Pancreas (tissue), 10 donors: ENCODE data around the gene SBF1. TPM values are rescaled to one million over a fixed set of nuclear protein-coding genes. Genes with fewer than 3 reads are reported as not detected.

ENCODE experiments used
- ATAC-seq, 4 donors: fragments of 200-7000 bp; cut with Tn5 transposase; one replicate each; pipeline versions ENCODE4 v1.8.0 to v1.9.1; 2020; ENCODE audit warnings: mild to moderate bottlenecking in 4 of 4, moderate library complexity in 4 of 4
- DNase-seq, 6 donors: peaks; one replicate each; pipeline ENCODE4 v3.0.0-alpha.2; 2020
- FAIRE-seq: peaks from 2 replicates; lab custom pipeline; 2012; peaks lifted over from hg19 to GRCh38; lab: Jason Lieb, UNC
- H3K27ac ChIP-seq, 4 donors: fragments of 200-600 bp; sonication (generic); 1 replicate in 3 of 4; 2 replicates in 1 of 4; pipeline versions ENCODE4 v1.5.0 to v1.8.0; 2020
- H3K27me3 ChIP-seq, 4 donors: fragments of 200-600 bp; one replicate each; pipeline ENCODE4 v1.8.0; 2021
- H3K36me3 ChIP-seq, 3 donors: fragments of 200-600 bp; sonication (generic) in 1 of 3; one replicate each; pipeline versions ENCODE4 v1.5.0 to v1.8.0; 2020 to 2021
- H3K4me1 ChIP-seq, 3 donors: fragments of 200-600 bp; one replicate each; pipeline ENCODE4 v1.8.0; 2021
- H3K4me3 ChIP-seq, 4 donors: fragments of 200-600 bp; sonication (generic) in 2 of 4; one replicate each; pipeline versions ENCODE4 v1.5.0 to v1.8.0; 2020 to 2021
- H3K9me3 ChIP-seq, 4 donors: fragments of 200-600 bp; one replicate each; pipeline ENCODE4 v1.8.0; 2021
- WGBS, 2 donors: extraction: QIAGEN DNeasy Blood & Tissue Kit; methylation state at CpG; one replicate each; pipeline ENCODE4 v1.1.7; 2013; 5-methylcytosine and 5-hydroxymethylcytosine counted together
- intact Hi-C, 3 donors: fragments of 100-400 bp; cut with DNase I; formaldehyde crosslinking; loops; one replicate each; pipeline versions ENCODE4 v1.11.1 to v1.14.2; 2022
- polyA plus RNA-seq, 2 donors: library from polyadenylated mRNA; stranded (reverse); fragments of 200-250 nt; gene quantifications; one replicate each; pipeline ENCODE4 v1.2.3, GENCODE V29; 2013
- total RNA-seq, 6 donors: library from RNA; stranded (reverse); fragmentation: NEBNext Ultra II Directional in 4 of 6; extraction: Animal tissue kit (Norgen Biotek cat#: 25700) in 4 of 6; gene quantifications; one replicate each; pipeline versions ENCODE4 v1.2.1 to v1.2.4, GENCODE V29; 2021 to 2023
- TF ChIP-seq, protein P1 (sequence below), 4 donors: fragments of 200-600 bp; sonication (generic) in 3 of 4; IDR thresholded peaks; one replicate each; pipeline versions ENCODE4 v1.5.0 to v1.8.0; 2021; ENCODE audit warnings: antibody characterized with exemption in 4 of 4
- donor health status: healthy with polysubstance abuse.
- donor health status: DM: no; HTN: no; CAD: no; lungs with moderate emphysema.
- donor health status: DM: no; HTN: no; CAD: no.
- donor health status: control.
- donor health status: control.
- donor health status: Bipolar disorder and iron deficiency.
- donor health status: DM: yes; HTN: yes; CAD: no.
- donor health status: DM: no; HTN: no; CAD: no.
- donor health status: DM: no; HTN: no; CAD: no.
- donor health status: DM: yes; HTN: yes; CAD: no.

SBF1 gene
- total and polyA plus RNA-seq, 8 donors, result 36.8 to 76.5 (median 56.1) TPM

DNA sequence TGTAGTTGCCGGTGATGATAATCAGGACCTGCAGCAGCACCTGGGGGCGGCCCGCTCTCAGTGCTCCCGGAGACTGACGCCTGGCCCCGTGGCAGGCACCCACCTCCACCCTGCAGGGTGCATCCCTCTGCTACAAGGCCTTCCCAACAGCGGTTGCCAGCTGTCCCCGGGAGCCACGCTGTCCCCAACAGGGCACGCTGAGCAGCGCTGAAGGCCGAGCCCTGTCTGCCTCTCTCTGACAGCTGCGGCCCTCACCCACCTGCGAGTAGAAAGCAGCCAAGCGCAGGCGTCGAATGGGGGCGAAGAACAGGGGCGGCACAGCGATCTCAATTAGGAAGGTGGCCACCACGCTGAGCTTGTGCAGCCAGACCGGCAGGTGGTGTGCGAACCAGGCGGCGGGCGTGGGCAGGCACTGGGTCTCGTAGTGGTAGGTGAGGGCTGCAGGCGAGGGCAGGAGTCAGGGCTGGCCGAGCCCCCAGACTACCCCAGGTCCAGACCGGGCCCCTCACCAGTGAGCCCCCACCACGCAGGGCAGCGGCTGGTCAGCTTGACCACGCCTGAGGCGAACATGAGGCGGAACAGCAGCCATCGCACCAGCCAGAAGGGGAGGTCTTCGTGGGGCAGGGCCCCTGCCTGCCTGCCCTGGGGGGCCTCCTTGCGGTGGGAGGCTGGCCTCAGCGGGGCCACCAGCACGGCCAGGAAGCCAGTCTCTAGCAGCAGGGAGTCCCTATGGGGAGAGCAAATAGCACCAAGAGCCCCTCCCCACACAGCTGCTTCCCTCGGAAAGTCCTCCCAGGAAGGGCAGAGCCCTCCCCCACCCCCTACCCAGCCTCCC is 31.2 kb upstream of the SBF1 start:
- peak overlapping the region; percentile 68 to 90 (median 83) for H3K4me3 ChIP-seq
- H3K27me3 ChIP-seq, result no peaks in the 10 kb centered on the region
- TF ChIP-seq, protein P1, sequence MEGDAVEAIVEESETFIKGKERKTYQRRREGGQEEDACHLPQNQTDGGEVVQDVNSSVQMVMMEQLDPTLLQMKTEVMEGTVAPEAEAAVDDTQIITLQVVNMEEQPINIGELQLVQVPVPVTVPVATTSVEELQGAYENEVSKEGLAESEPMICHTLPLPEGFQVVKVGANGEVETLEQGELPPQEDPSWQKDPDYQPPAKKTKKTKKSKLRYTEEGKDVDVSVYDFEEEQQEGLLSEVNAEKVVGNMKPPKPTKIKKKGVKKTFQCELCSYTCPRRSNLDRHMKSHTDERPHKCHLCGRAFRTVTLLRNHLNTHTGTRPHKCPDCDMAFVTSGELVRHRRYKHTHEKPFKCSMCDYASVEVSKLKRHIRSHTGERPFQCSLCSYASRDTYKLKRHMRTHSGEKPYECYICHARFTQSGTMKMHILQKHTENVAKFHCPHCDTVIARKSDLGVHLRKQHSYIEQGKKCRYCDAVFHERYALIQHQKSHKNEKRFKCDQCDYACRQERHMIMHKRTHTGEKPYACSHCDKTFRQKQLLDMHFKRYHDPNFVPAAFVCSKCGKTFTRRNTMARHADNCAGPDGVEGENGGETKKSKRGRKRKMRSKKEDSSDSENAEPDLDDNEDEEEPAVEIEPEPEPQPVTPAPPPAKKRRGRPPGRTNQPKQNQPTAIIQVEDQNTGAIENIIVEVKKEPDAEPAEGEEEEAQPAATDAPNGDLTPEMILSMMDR (IDR thresholded peaks at IDR 0.05), result no peak
- H3K27ac ChIP-seq, result peak overlapping the region; percentile 22 to 74 (median 67)
- FAIRE-seq, result no peak
- peak in 5 of 6 donors; percentile 52 to 89 (median 75) for DNase-seq
- peaks cover 0 to 15% (median 0%) of the 10 kb centered on the region in 3 donors for H3K36me3 ChIP-seq
- no peaks in the 10 kb centered on the region for H3K9me3 ChIP-seq
- intact Hi-C loops, result loop anchor here in 2 of 3 donors (5.0 to 10.0 kb wide), 2 partner anchors 259 to 261 kb away; partner anchors contain the start of gene TUBGCP6 (in 2 of the 2)
- WGBS, 2 donors, result 44 to 53% methylated on average over 38 to 41 of the region's 41 CpGs
- peaks cover 0 to 13% (median 0%) of the 10 kb centered on the region in 3 donors for H3K4me1 ChIP-seq
- peak; percentile 6 to 52 (median 42) for ATAC-seq

DNA sequence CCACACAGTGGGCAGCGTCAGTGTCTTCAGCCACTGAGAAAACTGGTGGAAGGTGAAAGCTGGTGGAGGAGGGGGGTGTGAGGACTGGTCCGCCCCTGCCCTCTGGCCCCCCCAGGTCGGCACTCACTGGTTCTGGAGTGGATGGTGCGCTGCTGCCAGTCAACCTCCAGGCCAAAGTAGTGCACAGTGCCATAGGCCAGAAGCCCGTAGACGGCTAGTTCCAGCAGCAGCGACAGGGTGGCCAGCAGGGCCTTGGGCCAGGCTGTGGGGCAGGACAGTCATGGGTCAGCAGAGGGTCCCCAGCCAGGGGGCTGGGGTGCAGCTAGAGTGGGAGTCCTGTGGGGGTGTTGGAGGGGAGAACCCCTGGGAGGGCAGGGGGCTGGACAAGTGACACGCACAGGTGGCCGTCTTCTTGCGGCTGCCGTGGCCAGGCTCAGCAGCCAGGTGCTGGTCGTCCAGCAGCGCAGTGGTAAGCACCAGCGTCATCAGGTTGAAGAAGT is 30.5 kb upstream of the SBF1 start:
- Histone ChIP-seq H3K4me1 (peaks cover 0 to 13% (median 0%) of the 10 kb centered on the region in 3 donors), H3K9me3 (no peaks in the 10 kb centered on the region), H3K4me3 (peak overlapping the region in 3 of 4 donors; percentile 68 to 90 (median 87)), H3K36me3 (peaks cover 0 to 15% (median 0%) of the 10 kb centered on the region in 3 donors), H3K27me3 (no peaks in the 10 kb centered on the region), H3K27ac (peak overlapping the region in 2 of 4 donors; percentile 66 to 74)
- TF ChIP-seq, protein P1 (IDR thresholded peaks at IDR 0.05), result no peak
- ATAC-seq (peak in 2 of 4 donors; percentile 1 to 7), FAIRE-seq (no peak), DNase-seq (no peak)
- intact Hi-C loops, result loop anchor here in 2 of 3 donors (5.0 to 10.0 kb wide), 2 partner anchors 258 to 261 kb away; partner anchors contain the start of gene TUBGCP6 (in 2 of the 2)
- 45 to 48% methylated on average over 14 of the region's 14 CpGs for WGBS, 2 donors

DNA sequence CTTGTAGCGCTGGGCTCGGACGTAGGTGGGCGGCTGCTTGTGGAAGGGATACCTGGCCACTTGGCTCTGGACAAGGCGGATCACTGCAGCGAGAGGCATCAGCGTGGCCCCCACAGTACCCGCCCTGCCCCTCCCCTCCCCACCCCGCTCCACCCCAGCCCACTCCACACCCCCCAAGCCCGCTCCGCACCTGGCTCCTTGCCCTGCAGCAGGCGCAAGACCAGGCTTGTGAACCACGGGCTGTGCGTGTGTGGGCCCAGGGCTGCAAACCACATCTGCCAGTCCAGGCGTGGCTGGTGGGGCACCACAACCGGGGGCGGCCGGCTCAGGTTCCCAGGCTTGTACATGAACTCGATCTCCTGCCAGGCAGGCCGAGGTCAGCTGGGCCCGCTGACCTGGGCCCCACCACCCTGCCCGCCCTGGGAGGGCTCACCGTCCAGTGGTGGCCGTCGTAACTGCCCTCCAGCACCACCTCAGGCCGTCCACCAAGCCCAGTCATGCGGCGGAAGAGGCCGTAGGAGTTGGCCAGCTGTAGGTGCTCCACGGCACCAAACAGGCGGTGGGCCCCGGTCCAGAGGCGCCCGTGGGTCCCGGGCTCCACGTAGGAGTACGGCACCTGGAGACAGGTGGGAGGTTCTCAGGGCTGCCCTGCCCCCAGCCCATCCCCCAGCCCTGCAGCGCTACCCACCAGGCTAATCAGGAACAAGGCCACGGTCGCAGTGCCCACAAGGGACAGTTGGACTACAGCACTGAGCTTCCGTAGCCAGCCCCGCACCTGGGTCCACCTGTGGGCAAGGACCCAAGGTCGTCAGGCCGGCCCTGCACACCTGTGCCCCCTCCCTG is 29.8 kb upstream of the SBF1 start:
- Histone ChIP-seq H3K27ac (peak overlapping the region in 2 of 4 donors; percentile 66 to 74), H3K9me3 (no peaks in the 10 kb centered on the region), H3K36me3 (peaks cover 0 to 15% (median 0%) of the 10 kb centered on the region in 3 donors), H3K4me1 (peaks cover 0 to 13% (median 0%) of the 10 kb centered on the region in 3 donors), H3K27me3 (no peaks in the 10 kb centered on the region), H3K4me3 (peak overlapping the region in 3 of 4 donors; percentile 5 to 87 (median 18))
- FAIRE-seq, result no peak
- WGBS, 2 donors, result 43 to 52% methylated on average over 34 to 44 of the region's 44 CpGs
- ATAC-seq, result peak in 3 of 4 donors; percentile 7 to 32 (median 16)
- DNase-seq, result peak; percentile 64 to 93 (median 86)
- intact Hi-C loops, result loop anchor here in 2 of 3 donors (5.0 to 10.0 kb wide), 2 partner anchors 257 to 260 kb away; partner anchors contain the start of gene TUBGCP6 (in 2 of the 2)
- TF ChIP-seq, protein P1 (IDR thresholded peaks at IDR 0.05), result no peak

DNA sequence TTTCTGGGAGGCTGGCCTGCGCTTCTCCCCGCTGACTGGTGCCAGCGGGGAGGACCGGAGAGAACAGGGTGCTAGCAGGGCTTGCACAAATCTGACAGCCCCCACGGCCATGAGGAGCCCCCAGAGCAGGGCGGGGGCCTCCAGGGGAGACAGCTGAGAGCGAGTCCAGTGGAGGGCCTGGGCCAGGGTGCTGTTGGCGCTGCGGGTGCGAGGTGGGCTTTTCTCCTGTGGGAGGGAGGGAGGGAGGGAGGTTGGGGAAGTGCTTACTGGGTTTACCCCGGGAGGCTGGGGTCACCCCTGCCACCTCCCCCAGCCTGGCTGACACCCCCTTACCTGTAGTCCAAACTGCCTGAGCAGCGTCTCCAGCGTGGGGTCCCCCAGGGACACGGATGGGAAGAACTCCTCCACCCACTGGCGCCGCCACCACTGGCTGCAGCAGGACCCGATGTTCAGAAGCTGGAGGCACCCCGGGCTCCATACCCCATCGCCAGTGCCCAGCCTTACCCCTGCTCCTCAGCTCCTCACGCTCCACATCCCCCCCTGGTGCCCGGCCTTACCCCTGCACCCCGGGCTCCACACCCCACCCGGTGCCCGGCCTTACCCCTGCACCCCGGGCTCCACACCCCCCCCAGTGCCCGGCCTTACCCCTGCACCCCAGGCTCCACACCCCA is 28.8 kb upstream of the SBF1 start:
- intact Hi-C loops, result loop anchor here in 1 of 3 donors (10.0 kb wide), 1 partner anchor 259 kb away; the partner anchor contains the start of gene TUBGCP6
- WGBS, 2 donors, result 75 to 92% methylated on average over 12 to 25 of the region's 26 CpGs
- FAIRE-seq, result no peak
- no peak overlapping the region for H3K27ac ChIP-seq
- TF ChIP-seq, protein P1 (IDR thresholded peaks at IDR 0.05), result no peak
- H3K9me3 ChIP-seq, result no peaks in the 10 kb centered on the region
- H3K27me3 ChIP-seq, result no peaks in the 10 kb centered on the region
- ATAC-seq, result no peak
- peak in 3 of 6 donors; percentile 42 to 85 (median 57) for DNase-seq
- H3K4me3 ChIP-seq, result no peak overlapping the region
- peaks cover 0 to 15% (median 0%) of the 10 kb centered on the region in 3 donors for H3K36me3 ChIP-seq
- H3K4me1 ChIP-seq, result peaks cover 0 to 10% (median 0%) of the 10 kb centered on the region in 3 donors
